DMS53 (cell line): ENCODE results near the gene PAPSS2.
"Not testable (repeated sequence)": the region's sequence is repeated elsewhere in the genome, so short reads cannot be mapped to it uniquely, and the experiment has no call there.

Experiments
- DNase-seq: peaks from one replicate; lab custom pipeline; 2025; lab: John Stamatoyannopoulos, UW

PAPSS2 gene

GRCh38 chr10:87659571-87660483 lies at the start of gene PAPSS2:
PAPSS2 (plus strand) TSS chr10:87659878; CDS start chr10:87659982, 104 bp downstream.
- DNase-seq = peak; percentile 72

DNA sequence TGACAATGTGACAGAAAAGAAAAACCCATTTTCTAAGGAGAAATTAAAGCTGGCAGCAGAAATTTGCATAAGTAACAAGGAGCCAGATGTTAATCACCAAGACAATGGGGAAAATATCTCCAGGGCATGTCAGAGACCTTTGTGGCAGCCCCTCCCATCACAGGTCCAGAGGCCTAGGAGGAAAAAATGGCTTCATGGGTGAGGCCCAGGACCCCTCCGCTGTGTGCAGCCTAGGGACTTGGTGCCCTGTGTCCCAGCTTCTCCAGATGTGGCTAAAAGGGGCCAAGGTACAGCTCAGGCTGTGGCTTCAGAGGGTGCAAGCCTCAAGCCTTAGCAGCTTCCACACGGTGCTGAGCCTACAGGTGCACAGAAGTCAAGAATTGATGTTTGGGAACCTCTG lies 48.3 kb upstream of the PAPSS2 start:
- DNase-seq = not testable (repeated sequence)

DNA sequence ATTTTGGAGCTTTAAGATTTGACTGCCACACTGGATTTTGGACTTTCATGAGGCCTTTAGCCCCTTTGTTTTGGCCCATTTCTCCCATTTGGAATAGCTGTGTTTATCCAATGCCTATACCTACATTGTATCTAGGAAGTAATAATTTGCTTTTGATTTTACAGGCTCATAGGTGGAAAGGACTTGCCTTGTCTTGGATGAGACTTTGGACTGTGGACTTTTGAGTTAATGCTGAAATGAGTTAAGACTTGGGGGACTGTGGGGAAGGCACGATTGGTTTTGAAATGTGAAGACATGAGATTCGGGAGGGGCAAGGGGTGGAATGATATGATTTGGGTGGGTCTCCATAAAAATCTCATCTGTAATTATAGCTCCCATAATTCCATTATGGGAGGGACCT lies 47.6 kb upstream of the PAPSS2 start:
- no peak for DNase-seq

DNA sequence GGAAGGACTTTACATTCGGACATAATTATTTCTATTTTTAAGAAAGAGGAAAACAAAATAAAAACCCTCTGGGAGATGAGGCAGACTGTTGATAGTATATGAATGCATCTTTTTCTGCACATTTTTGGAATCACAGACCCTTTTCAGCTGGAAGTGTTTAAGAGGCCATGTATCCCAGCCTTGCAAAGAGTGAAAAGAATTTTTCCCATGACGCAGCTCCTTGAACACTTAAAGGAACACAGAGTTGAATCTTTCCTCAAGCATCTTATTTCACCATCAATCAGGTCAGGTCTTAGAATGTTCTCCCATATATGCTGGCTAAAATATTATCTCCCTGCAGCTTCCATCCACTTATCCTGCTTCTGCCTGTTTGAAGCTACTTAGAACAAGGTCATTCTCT lies 45.9 kb upstream of the PAPSS2 start:
- DNase-seq = no peak

- no peak for DNase-seq
These were observed 43.8 kb upstream of the PAPSS2 start for GRCh38 chr10:87615856-87616255.

DNA sequence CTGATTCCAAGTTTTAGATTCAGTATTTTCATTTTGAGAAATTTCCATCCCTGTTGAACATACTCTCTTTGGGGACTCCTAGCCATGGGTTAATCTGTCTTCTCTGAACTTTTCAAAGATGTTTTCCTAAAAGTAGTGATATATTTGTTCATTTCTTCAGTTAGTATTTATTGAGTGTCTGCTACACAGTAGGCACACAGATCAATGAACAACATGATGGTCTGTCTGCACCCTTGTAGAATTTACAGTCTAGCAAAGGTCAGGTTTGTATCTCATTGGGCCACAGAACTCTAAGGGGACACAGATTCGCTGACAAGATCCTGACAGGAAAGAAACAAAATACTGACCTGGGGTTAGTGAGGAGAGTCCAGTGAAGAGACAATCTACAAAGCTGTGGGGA lies 42.2 kb upstream of the PAPSS2 start:
- DNase-seq = no peak

GRCh38 chr10:87618566-87619423 lies 40.9 kb upstream of the PAPSS2 start:
- peak; percentile 99 for DNase-seq

- peak; percentile 48 for DNase-seq
These were observed 40.0 kb upstream of the PAPSS2 start for GRCh38 chr10:87619705-87620104.

DNA sequence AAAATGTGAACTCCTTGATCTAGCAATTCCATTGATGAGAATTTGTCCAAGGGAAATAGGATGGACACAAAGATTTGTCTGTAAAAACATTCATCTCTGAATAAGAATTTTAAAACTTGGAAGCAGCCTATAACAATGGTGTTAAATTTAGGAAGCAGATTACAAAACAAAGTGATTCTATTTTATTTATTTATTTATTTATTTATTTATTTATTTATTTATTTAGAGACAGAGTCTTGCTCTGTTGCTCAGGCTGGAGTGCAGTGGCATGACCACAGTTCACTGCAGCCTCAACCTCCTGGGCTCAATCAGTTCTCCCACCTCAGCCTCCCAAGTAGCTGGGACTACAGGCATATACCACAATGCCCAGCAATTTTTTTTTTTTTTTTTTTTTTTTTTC lies 38.2 kb upstream of the PAPSS2 start:
- not testable (repeated sequence) for DNase-seq

GRCh38 chr10:87622314-87623004 lies 37.2 kb upstream of the PAPSS2 start:
- peak; percentile 65 for DNase-seq

DNA sequence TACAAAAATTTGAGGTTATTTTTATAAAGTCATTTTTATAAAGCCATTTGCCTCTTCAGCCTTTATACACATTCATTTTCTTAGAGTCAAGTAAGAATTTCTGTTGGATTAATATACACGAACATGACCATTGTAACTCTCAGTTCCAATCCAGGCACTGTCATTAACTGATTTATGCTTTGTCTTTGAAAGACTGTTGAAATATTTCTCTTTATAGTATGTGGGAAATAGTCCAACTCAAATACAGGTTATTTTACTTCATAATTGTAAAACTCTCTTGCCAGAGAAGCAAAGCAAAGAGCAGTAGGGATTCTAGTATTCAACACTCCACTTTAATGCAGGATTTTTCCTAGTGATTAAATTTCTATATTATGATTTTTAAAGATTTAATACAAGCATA lies 36.5 kb upstream of the PAPSS2 start:
- DNase-seq = no peak

GRCh38 chr10:87625661-87626060 lies 34.0 kb upstream of the PAPSS2 start:
- no peak for DNase-seq

DNA sequence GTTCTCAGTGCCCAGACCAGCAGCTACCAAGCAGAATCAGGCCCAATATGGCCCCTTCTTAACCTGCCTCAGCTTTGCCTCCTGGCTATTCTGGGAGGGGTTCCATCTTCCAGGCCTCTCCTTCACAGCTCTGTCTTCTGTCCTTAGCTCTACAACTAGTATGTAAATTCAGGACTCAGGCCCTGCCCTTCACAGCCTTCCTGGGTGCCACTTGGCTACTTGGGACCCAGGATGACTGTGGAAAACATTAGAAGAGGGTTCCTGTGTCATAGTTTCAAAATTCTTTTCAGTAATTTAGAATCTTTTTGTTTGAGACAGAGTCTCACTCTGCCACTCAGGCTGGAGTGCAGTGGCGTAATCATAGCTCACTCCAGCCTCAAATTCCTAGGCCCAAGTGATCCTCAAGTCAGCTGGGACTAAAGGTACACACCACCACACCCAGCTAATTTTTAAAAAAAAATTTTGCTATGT lies 33.2 kb upstream of the PAPSS2 start:
- no peak for DNase-seq

DNA sequence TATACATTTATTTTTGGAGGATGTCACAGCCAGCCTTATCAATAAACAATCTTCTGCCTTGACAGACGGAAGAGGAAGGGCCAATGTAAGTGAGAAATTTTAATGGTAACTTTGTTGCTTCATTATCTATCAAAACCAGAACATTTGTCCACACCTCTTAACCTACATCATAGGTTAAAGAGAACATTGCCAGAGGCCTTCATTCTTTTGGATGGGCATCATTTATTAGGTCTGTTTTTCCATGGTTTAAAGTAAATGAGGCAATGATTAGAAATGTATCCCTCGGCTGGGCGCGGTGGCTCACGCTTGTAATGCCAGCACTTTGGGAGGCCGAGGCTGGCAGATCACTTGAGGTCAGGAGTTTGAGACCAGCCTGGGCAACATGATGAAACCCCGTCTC lies 29.5 kb upstream of the PAPSS2 start:
- no peak for DNase-seq

GRCh38 chr10:87632454-87632853 lies 27.2 kb upstream of the PAPSS2 start:
- no peak for DNase-seq

GRCh38 chr10:87634311-87634710 lies 25.4 kb upstream of the PAPSS2 start:
- DNase-seq = no peak

- DNase-seq = peak; percentile 81
These were observed 24.0 kb upstream of the PAPSS2 start for GRCh38 chr10:87635498-87636312.

DNA sequence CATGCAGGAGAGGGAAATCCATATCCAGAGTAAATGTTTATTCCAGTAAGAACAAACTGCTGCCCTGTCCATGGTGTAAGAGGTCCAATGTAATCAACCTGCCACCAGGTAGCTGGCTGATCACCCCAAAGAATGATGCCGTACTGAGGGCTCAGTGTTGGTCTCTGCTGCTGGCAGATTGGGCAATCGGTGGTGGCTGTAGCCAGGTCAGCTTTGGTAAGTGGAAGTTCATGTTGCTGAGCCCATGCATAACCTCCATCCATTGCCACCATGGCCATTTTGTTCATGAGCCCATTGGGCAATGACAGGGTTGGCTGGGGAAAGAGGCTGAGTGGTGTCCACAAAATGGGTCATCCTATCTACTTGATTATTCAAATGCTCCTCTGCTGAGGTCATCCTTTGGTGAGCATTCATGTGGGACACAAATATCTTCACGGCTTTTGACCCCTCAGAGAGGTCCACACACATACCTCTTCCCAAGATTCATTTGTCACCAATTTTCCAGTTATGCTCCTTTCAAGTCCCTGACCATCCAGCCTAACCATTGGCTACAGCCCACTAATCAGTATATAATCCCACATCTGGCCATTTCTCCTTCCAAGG lies 23.3 kb upstream of the PAPSS2 start:
- no peak for DNase-seq

GRCh38 chr10:87639493-87639892 lies 20.2 kb upstream of the PAPSS2 start:
- DNase-seq = no peak

DNA sequence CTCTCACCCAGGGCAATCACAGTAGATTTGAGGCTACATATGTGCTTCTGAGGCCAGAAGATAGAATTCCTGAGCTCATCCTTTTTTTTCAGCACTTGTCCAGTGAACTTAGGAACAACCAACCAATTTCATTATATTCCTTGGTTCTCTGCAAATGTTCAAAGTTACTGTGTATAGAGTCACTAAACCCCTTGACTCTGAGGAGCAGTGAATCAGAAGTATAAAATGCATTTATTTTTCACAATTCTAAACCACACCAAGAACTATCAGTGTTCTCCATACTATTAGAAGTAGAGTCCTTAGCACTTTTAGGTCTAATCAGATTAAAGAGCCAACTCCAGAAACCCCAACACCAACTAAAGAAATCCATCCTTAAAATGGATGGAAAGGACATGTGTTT lies 19.6 kb upstream of the PAPSS2 start:
- DNase-seq = no peak

GRCh38 chr10:87642486-87642885 lies 17.2 kb upstream of the PAPSS2 start:
- DNase-seq = no peak
